Kidney glomerular epithelial cell (primary cell): ENCODE data around the gene EPHX1.
"Not testable (repeated sequence)": the region's sequence is repeated elsewhere in the genome, so short reads cannot be mapped to it uniquely, and the experiment has no call there.

Source experiments
- DNase-seq: peaks from one replicate; lab custom pipeline; 2025; lab: John Stamatoyannopoulos, UW

EPHX1 gene

GRCh38 chr1:225777583-225778336 lies 32.2 kb upstream of the EPHX1 start, which contains the start of gene SRP9:
Gene SRP9, plus strand, starts transcription at chr1:225777826. Its CDS starts 115 bp downstream, at chr1:225777941.
- DNase-seq: peak; percentile 95

- DNase-seq: no peak
Measured at GRCh38 chr1:225778337-225778669, 31.6 kb upstream of the EPHX1 start.

DNA sequence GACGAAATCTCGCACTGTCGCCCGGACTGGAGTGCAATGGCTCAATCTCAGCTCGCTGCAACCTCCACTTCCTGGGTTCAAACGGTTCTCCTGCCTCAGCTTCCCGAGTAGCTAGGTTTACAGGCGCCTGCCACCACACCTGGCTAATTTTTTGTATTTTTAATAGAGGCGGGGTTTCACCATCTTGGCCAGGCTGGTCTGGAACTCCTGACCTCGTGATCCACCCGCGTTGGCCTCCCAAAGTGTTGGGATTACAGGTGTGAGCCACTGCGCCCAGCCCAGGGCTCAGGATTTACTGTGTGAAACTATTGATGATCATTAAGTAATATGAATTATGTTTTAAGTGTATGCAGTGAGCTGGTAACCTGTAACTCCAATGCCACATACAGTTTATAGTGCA lies 30.8 kb upstream of the EPHX1 start:
- not testable (repeated sequence) for DNase-seq

GRCh38 chr1:225780134-225780533 lies 29.8 kb upstream of the EPHX1 start:
- no peak for DNase-seq

- DNase-seq: no peak
Measured at GRCh38 chr1:225780630-225781029, 29.3 kb upstream of the EPHX1 start.

- DNase-seq: not testable (repeated sequence)
Measured at GRCh38 chr1:225789142-225789541, 20.8 kb upstream of the EPHX1 start.

DNA sequence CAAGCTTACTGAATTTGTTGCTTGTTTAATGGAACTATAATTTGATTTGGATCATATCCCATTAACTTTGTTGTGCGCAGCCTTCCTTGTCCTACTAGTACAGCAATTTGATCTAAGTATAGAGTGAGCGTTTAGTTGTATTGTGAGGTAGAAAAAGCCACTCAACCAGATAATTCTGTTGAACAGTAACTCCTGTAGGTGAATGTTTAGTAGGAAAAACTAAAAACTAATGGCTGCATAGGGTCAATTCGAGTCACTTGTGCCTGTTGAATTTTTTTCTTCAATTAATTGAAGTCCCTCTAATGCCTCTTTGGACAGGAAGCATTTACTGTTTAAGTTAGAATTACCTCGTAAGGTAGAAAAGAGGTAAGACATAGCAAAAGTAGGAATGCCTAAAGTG lies 15.0 kb upstream of the EPHX1 start:
- no peak for DNase-seq

DNA sequence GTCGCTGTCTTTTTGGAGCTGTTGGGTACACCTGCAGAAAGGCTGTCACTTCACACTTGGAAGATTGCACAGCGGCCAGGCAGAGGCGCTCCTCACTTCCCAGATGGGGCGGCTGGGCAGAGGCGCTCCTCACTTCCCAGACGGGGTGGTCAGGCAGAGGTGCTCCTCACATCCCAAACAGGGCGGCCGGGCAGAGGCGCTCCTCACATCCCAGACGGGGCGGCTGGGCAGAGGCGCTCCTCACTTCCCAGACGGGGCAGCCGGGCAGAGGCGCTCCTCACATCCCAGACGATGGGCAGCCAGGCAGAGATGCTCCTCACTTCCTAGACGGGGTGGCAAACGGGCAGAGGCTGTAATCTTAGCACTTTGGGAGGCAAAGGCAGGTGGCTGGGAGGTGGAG lies 13.8 kb upstream of the EPHX1 start:
- not testable (repeated sequence) for DNase-seq

- DNase-seq: not testable (repeated sequence)
Measured at GRCh38 chr1:225801146-225801545, 8.8 kb upstream of the EPHX1 start.

DNA sequence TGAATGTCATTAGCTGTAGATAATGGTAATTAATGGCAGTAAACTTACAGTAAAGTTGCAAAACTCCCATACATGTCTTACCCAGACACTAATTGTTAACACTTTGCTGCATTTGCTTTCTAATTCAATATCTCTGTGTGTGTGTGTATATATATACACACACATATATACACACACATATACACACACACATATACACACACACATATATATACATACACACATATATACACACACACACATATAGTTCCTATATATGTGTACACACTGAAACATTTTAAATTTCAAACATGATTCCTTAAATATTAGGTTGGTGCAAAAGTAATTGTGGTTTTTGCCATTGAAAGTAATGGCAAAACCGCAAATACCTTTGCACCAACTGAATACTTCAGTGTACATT lies 3.7 kb upstream of the EPHX1 start:
- DNase-seq: no peak

DNA sequence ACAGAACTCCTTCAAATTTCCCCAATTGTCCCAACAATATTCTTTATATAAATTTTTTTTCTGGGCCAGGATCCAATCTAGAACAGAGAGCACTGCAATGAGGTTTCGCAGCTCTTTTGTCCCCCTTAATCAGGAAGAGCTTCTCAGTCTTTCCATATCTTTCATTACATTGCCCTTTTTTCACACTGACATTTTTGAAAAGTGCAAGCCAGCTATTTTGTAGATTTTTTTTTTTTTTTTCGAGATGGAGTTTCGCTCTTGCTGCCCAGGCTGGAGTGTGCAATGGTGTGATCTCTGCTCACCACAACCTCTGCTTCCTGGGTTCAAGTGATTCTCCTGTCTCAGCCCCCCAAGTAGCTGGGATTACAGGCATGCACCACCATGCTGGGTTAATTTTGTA lies 3.2 kb upstream of the EPHX1 start:
- not testable (repeated sequence) for DNase-seq

- DNase-seq: no peak
Measured at GRCh38 chr1:225808136-225808535, 1.8 kb upstream of the EPHX1 start.

DNA sequence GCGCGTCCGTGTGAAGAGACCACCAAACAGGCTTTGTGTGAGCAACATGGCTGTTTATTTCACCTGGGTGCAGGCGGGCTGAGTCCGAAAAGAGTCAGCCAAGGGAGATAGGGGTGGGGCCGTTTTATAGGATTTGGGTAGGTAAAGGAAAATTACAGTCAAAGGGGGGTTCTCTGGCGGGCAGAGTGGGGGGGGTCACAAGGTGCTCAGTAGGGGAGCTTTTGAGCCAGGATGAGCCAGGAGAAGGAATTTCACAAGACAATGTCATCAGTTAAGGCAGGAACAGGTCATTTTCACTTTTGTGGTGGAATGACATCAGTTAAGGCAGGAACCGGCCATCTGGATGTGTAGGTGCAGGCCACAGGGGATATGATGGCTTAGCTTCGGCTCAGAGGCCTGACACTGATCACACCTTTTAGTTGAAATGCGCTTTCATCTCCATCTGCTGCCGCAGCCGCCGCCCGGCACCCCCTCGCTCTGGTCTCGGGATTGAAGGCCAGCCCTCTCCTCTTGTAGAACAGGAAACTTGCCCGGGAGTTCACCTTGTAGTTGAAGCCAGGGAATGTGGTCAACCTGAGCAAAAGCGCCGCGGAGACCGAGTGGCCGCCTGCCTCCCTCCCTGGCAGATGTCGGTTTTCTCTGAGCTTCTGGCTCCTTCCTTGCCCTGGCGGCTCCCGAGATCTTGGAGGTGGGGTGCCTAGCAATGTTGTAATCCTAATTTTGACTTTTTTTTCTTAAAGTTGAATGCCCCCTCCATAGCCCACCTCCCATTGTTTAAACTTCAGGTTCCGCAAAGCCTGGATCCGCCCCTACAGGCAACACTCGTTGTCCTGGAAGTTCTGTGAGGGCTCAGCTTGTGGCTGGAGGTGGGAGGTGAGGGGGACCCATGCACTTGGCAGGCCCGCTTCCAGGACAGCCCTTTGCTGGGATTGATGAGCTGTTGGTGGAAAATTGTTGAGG lies 935 bp downstream of the EPHX1 start:
- DNase-seq: peak; percentile 19

DNA sequence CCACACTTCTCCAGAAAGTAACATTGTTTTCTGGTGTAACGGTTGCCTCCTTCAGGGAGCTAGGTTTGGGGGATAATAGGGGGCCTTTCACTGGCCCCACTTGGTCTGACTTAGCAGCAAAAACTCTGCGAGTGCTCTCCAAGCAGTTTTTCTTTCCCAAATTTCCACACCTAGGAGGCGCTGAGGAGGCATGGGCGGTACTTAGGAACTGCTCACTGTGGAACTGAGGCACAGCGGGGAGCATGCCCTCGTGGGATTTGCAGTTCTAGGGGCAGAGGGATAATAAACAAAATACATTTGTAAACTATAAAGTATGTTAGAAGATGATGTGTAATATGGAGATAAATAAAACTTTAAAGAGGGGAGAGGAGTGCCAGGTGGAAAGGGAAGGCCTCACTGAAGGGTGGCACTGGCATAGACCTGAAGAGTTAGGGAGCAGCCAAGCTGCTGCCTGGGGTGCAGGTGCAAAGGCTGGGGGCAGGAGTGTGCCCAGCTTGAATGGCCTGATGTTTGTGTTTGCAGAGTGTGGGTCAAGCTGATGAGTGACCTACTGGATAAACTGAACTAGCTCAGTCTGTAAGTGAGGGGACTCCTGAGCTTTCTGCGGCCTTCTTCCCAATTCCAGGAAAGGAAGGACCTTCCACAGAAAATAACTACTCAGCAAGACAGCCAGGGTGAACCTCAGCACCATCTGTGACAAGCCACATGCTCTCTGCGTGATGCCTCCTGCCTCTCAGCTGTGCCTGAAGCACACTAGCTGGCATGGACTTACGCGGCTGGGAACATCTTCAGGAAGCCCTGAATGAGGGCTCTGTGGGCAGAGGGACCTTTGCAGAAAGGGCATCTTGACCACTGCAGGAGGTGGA lies 1.9 kb downstream of the EPHX1 start:
- DNase-seq: no peak

GRCh38 chr1:225812488-225813213 lies 2.7 kb downstream of the EPHX1 start:
- peak; percentile 1 for DNase-seq

DNA sequence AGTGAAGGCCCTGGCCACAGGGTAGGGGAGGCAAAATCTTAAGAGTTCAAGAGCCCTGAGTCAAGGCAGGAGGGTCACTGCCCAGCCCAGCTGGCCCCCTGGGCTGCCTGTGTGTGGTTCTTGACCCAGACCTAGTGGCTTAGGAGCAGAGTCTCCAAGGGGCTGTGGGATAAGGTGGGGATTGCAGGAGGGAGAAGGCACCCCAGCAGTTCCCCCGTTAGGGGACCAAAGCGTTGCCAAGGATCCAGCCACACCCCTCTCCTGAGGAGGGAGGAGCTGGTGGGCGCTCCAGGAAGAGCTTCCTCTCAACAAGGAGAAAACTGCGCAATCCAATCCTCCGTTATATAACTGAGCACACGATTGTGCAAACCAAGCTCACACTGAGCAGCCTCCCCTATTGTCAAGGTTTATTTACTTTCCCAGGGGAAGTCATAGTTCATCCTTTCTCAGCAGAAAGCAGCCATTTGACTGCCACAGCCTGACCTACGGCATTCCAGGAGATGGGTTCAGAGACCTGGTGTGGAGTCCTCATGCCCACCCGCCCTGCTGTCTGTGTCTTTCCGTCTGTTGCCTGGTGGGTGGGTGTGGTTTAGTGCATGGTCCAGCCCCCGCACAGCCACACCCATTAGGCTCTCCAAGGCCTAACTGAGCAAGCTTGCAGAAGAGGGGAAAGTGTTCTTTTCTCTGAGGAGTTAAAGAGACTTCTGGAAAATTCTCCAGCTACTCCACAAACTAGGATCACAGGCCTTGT lies 3.5 kb downstream of the EPHX1 start:
- DNase-seq: no peak

DNA sequence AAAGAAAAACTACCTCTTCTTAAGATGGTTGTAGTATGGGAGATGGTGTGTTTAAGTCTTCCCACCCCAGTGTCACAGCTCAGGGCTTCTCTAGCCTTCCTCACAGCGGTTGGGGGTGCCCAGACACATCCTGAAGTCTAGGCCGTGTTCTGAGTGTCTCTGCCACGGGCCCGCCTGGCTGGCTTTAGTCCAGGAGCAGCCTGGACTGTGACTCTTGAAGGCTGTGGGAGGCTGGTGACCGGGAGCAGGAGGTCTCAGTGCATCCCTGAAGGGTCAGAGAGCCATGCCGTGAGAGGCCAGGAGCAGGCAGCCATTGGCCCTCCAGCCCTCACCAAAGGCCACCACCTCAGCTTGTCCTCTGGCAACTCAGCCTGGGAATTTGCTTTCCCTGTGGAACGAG lies 4.5 kb downstream of the EPHX1 start:
- no peak for DNase-seq

- DNase-seq: not testable (repeated sequence)
Measured at GRCh38 chr1:225815090-225815489, 5.2 kb downstream of the EPHX1 start.

DNA sequence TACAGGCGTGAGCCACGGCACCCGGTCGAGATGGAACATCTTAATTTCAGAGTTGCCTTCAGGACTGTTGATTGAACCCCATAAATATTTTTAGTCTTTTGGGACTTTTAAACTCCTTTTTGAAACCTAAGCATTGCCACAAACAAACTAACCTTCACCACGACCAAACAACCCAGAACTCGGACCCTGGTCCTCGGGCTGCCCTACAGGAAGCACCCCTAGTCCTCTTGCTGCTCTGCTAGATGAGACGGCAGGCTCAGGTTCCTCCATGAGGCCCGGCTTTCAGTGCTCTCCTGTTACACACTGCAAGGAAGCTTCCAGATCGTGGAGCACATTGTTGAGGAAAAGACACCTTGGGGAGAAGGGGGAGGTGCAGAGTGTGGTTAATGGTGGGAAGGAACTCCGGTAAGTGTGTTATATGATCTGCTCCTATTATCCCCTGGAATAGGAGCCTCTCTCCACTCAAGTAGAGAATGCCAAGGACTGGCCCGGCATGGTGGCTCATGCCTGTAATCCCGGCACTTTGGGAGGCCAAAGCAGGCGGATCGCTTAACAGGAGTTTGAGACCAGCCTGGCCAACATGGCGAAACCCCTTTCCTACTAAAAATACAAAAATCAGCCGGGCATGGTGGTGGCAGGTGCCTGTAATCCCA lies 5.7 kb downstream of the EPHX1 start:
- no peak for DNase-seq
